ENCODE results near the gene SEMA3C.

DNA sequence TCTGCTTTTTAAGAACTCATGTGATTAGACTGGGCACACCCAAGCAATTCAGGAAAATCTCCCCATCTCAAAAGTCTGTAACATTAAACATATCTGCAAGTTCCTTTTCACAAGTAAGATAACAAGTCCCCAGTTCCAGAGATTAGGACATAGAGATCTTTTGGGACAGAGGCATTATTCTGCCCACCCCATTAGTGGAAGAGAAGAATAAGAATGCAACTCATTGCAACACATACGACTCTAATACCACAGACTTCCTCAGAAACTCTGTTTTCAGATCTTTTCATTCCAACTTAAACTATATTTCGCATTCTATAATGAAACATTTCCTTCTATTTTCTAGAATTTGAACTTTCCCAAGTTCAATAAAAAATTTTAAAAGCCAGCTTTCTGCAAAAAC lies 137.7 kb downstream of the SEMA3C start:
- TF ChIP-seq, protein P1, sequence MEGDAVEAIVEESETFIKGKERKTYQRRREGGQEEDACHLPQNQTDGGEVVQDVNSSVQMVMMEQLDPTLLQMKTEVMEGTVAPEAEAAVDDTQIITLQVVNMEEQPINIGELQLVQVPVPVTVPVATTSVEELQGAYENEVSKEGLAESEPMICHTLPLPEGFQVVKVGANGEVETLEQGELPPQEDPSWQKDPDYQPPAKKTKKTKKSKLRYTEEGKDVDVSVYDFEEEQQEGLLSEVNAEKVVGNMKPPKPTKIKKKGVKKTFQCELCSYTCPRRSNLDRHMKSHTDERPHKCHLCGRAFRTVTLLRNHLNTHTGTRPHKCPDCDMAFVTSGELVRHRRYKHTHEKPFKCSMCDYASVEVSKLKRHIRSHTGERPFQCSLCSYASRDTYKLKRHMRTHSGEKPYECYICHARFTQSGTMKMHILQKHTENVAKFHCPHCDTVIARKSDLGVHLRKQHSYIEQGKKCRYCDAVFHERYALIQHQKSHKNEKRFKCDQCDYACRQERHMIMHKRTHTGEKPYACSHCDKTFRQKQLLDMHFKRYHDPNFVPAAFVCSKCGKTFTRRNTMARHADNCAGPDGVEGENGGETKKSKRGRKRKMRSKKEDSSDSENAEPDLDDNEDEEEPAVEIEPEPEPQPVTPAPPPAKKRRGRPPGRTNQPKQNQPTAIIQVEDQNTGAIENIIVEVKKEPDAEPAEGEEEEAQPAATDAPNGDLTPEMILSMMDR (IDR thresholded peaks at IDR 0.05; ENCODE audit: insufficient read depth, low read length), result no peak
- TF ChIP-seq, protein P2, sequence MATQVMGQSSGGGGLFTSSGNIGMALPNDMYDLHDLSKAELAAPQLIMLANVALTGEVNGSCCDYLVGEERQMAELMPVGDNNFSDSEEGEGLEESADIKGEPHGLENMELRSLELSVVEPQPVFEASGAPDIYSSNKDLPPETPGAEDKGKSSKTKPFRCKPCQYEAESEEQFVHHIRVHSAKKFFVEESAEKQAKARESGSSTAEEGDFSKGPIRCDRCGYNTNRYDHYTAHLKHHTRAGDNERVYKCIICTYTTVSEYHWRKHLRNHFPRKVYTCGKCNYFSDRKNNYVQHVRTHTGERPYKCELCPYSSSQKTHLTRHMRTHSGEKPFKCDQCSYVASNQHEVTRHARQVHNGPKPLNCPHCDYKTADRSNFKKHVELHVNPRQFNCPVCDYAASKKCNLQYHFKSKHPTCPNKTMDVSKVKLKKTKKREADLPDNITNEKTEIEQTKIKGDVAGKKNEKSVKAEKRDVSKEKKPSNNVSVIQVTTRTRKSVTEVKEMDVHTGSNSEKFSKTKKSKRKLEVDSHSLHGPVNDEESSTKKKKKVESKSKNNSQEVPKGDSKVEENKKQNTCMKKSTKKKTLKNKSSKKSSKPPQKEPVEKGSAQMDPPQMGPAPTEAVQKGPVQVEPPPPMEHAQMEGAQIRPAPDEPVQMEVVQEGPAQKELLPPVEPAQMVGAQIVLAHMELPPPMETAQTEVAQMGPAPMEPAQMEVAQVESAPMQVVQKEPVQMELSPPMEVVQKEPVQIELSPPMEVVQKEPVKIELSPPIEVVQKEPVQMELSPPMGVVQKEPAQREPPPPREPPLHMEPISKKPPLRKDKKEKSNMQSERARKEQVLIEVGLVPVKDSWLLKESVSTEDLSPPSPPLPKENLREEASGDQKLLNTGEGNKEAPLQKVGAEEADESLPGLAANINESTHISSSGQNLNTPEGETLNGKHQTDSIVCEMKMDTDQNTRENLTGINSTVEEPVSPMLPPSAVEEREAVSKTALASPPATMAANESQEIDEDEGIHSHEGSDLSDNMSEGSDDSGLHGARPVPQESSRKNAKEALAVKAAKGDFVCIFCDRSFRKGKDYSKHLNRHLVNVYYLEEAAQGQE (IDR thresholded peaks at IDR 0.05; ENCODE audit: insufficient replicate concordance, low read depth), result no peak
- TF ChIP-seq GABPA (IDR thresholded peaks at IDR 0.05; ENCODE audit: low read depth) (no peak), SPI1 (IDR thresholded peaks at IDR 0.05; ENCODE audit: borderline replicate concordance, low read depth) (no peak), POLR2AphosphoS5 (IDR thresholded peaks at IDR 0.05; ENCODE audit: low read depth) (no peak)
